Neuronal stem cell (in vitro differentiated cells): ENCODE data around the gene ADAMTS17.
"Not testable (repeated sequence)": the region's sequence is repeated elsewhere in the genome, so short reads cannot be mapped to it uniquely, and the experiment has no call there.

Experiments used
- DNase-seq: peaks from one replicate; pipeline ENCODE4 v3.0.0-alpha.2; 2013; ENCODE audit warnings: low spot score
- H2AFZ ChIP-seq: one replicate; pipeline ENCODE4 v1.6.1; 2013; ENCODE audit warnings: mild to moderate bottlenecking, low read length, inconsistent platforms
- H2AK5ac ChIP-seq: 2 replicates; pipeline ENCODE4 v1.6.1; 2013; ENCODE audit warnings: low read depth, mild to moderate bottlenecking, inconsistent platforms, low read length, moderate library complexity, mixed read lengths
- H2BK120ac ChIP-seq: 2 replicates; pipeline ENCODE4 v1.6.1; 2013; ENCODE audit warnings: low read depth, mild to moderate bottlenecking, inconsistent platforms, low read length, moderate library complexity, mixed read lengths
- H2BK12ac ChIP-seq: one replicate; pipeline ENCODE4 v1.6.1; 2013; ENCODE audit warnings: low read length, inconsistent platforms
- H2BK15ac ChIP-seq: 2 replicates; pipeline ENCODE4 v1.6.1; 2013; ENCODE audit warnings: mild to moderate bottlenecking, low read length, inconsistent platforms, mixed read lengths
- H2BK5ac ChIP-seq: one replicate; pipeline ENCODE4 v1.6.1; 2013; ENCODE audit warnings: inconsistent platforms, mild to moderate bottlenecking, low read length, moderate library complexity
- H3K14ac ChIP-seq: one replicate; pipeline ENCODE4 v1.6.1; 2013; ENCODE audit warnings: low read length, inconsistent platforms
- H3K18ac ChIP-seq: 2 replicates; pipeline ENCODE4 v1.6.1; 2013; ENCODE audit warnings: low read length, inconsistent platforms
- H3K23ac ChIP-seq: 2 replicates; pipeline ENCODE4 v1.6.1; 2013; ENCODE audit warnings: low read depth, mild to moderate bottlenecking, mixed read lengths, low read length, inconsistent platforms; ENCODE audit not compliant: poor library complexity
- H3K27ac ChIP-seq: replicated peaks from 3 replicates; pipeline ENCODE4 v1.5.1; 2013; ENCODE audit warnings: low read length, inconsistent platforms
- H3K27me3 ChIP-seq, 3 experiments: 2 replicates each; pipeline ENCODE4 v1.6.1; 2013; ENCODE audit warnings: low read length in 3 of 3, mild to moderate bottlenecking in 2 of 3, inconsistent platforms in 1 of 3, low read depth in 1 of 3, mixed read lengths in 1 of 3, moderate library complexity in 1 of 3; ENCODE audit not compliant: control insufficient read depth in 3 of 3, insufficient read depth in 3 of 3
- H3K36me3 ChIP-seq, 2 donors: replicated peaks in 1 of 2; 2 replicates each; pipeline ENCODE4 v1.6.1; 2013; ENCODE audit warnings: low read length in 2 of 2; ENCODE audit not compliant: control insufficient read depth in 2 of 2, insufficient read depth in 2 of 2
- H3K4ac ChIP-seq: 2 replicates; pipeline ENCODE4 v1.6.1; 2013; ENCODE audit warnings: inconsistent platforms, mild to moderate bottlenecking, low read length, moderate library complexity
- H3K4me1 ChIP-seq, 2 donors: 1 replicate in 1 of 2; 2 replicates in 1 of 2; pipeline ENCODE4 v1.6.1; 2013; ENCODE audit warnings: low read length in 2 of 2, low read depth in 1 of 2; ENCODE audit not compliant: control insufficient read depth in 2 of 2, insufficient read depth in 1 of 2
- H3K4me2 ChIP-seq: one replicate; pipeline ENCODE4 v1.6.1; 2013; ENCODE audit warnings: mild to moderate bottlenecking, low read length, inconsistent platforms; ENCODE audit not compliant: insufficient read depth, poor library complexity, severe bottlenecking
- H3K4me3 ChIP-seq, 2 donors: 2 replicates each; pipeline ENCODE4 v1.5.1; 2013; ENCODE audit warnings: low read length in 2 of 2, mild to moderate bottlenecking in 2 of 2, inconsistent platforms in 1 of 2, moderate library complexity in 1 of 2
- H3K79me1 ChIP-seq: one replicate; pipeline ENCODE4 v1.6.1; 2013; ENCODE audit warnings: low read depth, mild to moderate bottlenecking, inconsistent platforms, low read length, moderate library complexity
- H3K9ac ChIP-seq: one replicate; pipeline ENCODE4 v1.6.1; 2013; ENCODE audit warnings: mild to moderate bottlenecking, low read depth, low read length, inconsistent platforms; ENCODE audit not compliant: poor library complexity
- H3K9me3 ChIP-seq, 2 donors: replicated peaks in 1 of 2; 2 replicates each; pipeline versions ENCODE3 to v1.6.1; 2013; ENCODE audit warnings: low read length in 2 of 2, mild to moderate bottlenecking in 2 of 2, inconsistent platforms in 1 of 2, low read depth in 1 of 2, mixed read lengths in 1 of 2, moderate library complexity in 1 of 2; ENCODE audit not compliant: control insufficient read depth in 2 of 2, insufficient read depth in 1 of 2
- H4K8ac ChIP-seq: one replicate; pipeline ENCODE4 v1.6.1; 2013; ENCODE audit warnings: low read depth, mild to moderate bottlenecking, inconsistent platforms, low read length, moderate library complexity
- H4K91ac ChIP-seq: one replicate; pipeline ENCODE4 v1.6.1; 2013; ENCODE audit warnings: low read length, low read depth, mild to moderate bottlenecking, inconsistent platforms; ENCODE audit not compliant: poor library complexity
- WGBS, 2 donors: extraction: QIAGEN DNeasy Blood & Tissue Kit; methylation state at CpG; one replicate each; pipeline ENCODE4 v1.1.7; 2013; ENCODE audit warnings: missing lambda C conversion rate in 2 of 2, mixed read lengths in 1 of 2; ENCODE audit not compliant: insufficient read length in 2 of 2, insufficient replicate concordance in 1 of 2; ENCODE audit errors: extremely low coverage in 2 of 2; 5-methylcytosine and 5-hydroxymethylcytosine counted together

The ADAMTS17 gene

GRCh38 chr15:100092034-100092433, 249.7 kb downstream of the ADAMTS17 start:
- H2BK120ac ChIP-seq = no peak overlapping the region
- whole genome bisulfite sequencing, 2 donors = no CpG with 5 or more reads among the region's 9 CpGs
- H3K27ac ChIP-seq = no peak overlapping the region
- no peak overlapping the region for H2AK5ac ChIP-seq
- H3K4me3 ChIP-seq = no peak overlapping the region
- H3K9me3 ChIP-seq = no peaks in the 10 kb centered on the region
- no peaks in the 10 kb centered on the region for H3K27me3 ChIP-seq
- H3K4me1 ChIP-seq = no peaks in the 10 kb centered on the region
- H3K9ac ChIP-seq = no peak overlapping the region
- H4K91ac ChIP-seq = no peak overlapping the region
- no peak overlapping the region for H3K4me2 ChIP-seq
- no peak overlapping the region for H2AFZ ChIP-seq
- H3K14ac ChIP-seq = no peak overlapping the region
- no peak for DNase-seq
- H3K18ac ChIP-seq = no peak overlapping the region
- no peaks in the 10 kb centered on the region for H3K79me1 ChIP-seq
- no peak overlapping the region for H3K23ac ChIP-seq
- H2BK15ac ChIP-seq = no peak overlapping the region
- H4K8ac ChIP-seq = no peak overlapping the region
- H3K36me3 ChIP-seq = no peaks in the 10 kb centered on the region
- H3K4ac ChIP-seq = no peak overlapping the region
- no peak overlapping the region for H2BK12ac ChIP-seq
- no peak overlapping the region for H2BK5ac ChIP-seq

- no peak overlapping the region for H3K18ac ChIP-seq
- H3K9me3 ChIP-seq = no peaks in the 10 kb centered on the region
- H4K91ac ChIP-seq = no peak overlapping the region
- no peaks in the 10 kb centered on the region for H3K79me1 ChIP-seq
- H3K4ac ChIP-seq = no peak overlapping the region
- H3K4me2 ChIP-seq = no peak overlapping the region
- no peak overlapping the region for H4K8ac ChIP-seq
- H3K14ac ChIP-seq = no peak overlapping the region
- no peaks in the 10 kb centered on the region for H3K27me3 ChIP-seq
- no peak for DNase-seq
- H3K4me1 ChIP-seq = no peaks in the 10 kb centered on the region
- no peak overlapping the region for H2AFZ ChIP-seq
- no peak overlapping the region for H2BK120ac ChIP-seq
- no peak overlapping the region for H3K27ac ChIP-seq
- no peak overlapping the region for H2AK5ac ChIP-seq
- no CpG with 5 or more reads among the region's 11 CpGs for WGBS, 2 donors
- H2BK12ac ChIP-seq = no peak overlapping the region
- no peaks in the 10 kb centered on the region for H3K36me3 ChIP-seq
- H3K4me3 ChIP-seq = no peak overlapping the region
- H3K23ac ChIP-seq = no peak overlapping the region
- H3K9ac ChIP-seq = no peak overlapping the region
- no peak overlapping the region for H2BK15ac ChIP-seq
- no peak overlapping the region for H2BK5ac ChIP-seq
Measured at GRCh38 chr15:100090411-100090810, 251.4 kb downstream of the ADAMTS17 start.

- peak overlapping the region; percentile 2 for H3K14ac ChIP-seq
- not testable (repeated sequence) for H2BK120ac ChIP-seq, H3K9ac ChIP-seq, H2AFZ ChIP-seq, H4K8ac ChIP-seq, H3K18ac ChIP-seq, H2BK5ac ChIP-seq, H4K91ac ChIP-seq, H3K27me3 ChIP-seq, DNase-seq, H3K4me1 ChIP-seq, H2AK5ac ChIP-seq, H3K4ac ChIP-seq, H3K4me2 ChIP-seq, H3K4me3 ChIP-seq, H3K9me3 ChIP-seq, H2BK15ac ChIP-seq, H3K23ac ChIP-seq, H3K36me3 ChIP-seq, H3K27ac ChIP-seq, H2BK12ac ChIP-seq, H3K79me1 ChIP-seq
- no CpG with 5 or more reads among the region's 17 CpGs for WGBS, 2 donors
Measured at GRCh38 chr15:100084042-100084821, 257.5 kb downstream of the ADAMTS17 start.

- Histone ChIP-seq H3K9ac (no peak overlapping the region), H3K4me2 (no peak overlapping the region), H4K91ac (no peak overlapping the region), H3K4me3 (no peak overlapping the region), H3K4me1 (no peaks in the 10 kb centered on the region), H3K23ac (no peak overlapping the region), H4K8ac (no peak overlapping the region), H3K36me3 (no peaks in the 10 kb centered on the region), H3K9me3 (no peaks in the 10 kb centered on the region), H3K79me1 (no peaks in the 10 kb centered on the region), H3K18ac (no peak overlapping the region), H2AFZ (no peak overlapping the region), H2BK12ac (no peak overlapping the region), H2BK5ac (no peak overlapping the region), H3K27ac (no peak overlapping the region), H2BK15ac (no peak overlapping the region), H3K14ac (no peak overlapping the region), H2AK5ac (no peak overlapping the region), H2BK120ac (no peak overlapping the region), H3K4ac (no peak overlapping the region), H3K27me3 (no peaks in the 10 kb centered on the region)
- no peak for DNase-seq
- WGBS, 2 donors = no CpG with 5 or more reads among the region's 2 CpGs
Measured at GRCh38 chr15:100083572-100083971, 258.2 kb downstream of the ADAMTS17 start.
